Natural killer cell (primary cell): ENCODE measurements around the gene RELN. TPM values are rescaled to one million over a fixed set of nuclear protein-coding genes. Genes with fewer than 3 reads are reported as not detected.

Experiments used
- ATAC-seq, 3 donors: fragments of 150-1000 bp in 2 of 3; fragments of 200-7000 bp in 1 of 3; cut with Tn5 transposase; 1 replicate in 1 of 3; 2 replicates in 2 of 3; pipeline ENCODE4 v1.10.0; 2021; ENCODE audit warnings: mild to moderate bottlenecking in 2 of 3, moderate library complexity in 2 of 3
- DNase-seq, 2 donors: peaks; one replicate each; pipeline versions ENCODE4 v3.0.0 to v3.0.0-alpha.2; 2013 to 2021; ENCODE audit warnings: mixed read lengths in 1 of 2
- H3K27ac ChIP-seq: one replicate; pipeline ENCODE4 v1.5.1; 2013; ENCODE audit warnings: mild to moderate bottlenecking, low read length
- H3K27me3 ChIP-seq: one replicate; pipeline ENCODE4 v1.6.1; 2013; ENCODE audit warnings: low read length; ENCODE audit not compliant: control insufficient read depth, insufficient read depth
- H3K36me3 ChIP-seq: one replicate; pipeline ENCODE4 v1.6.1; 2013; ENCODE audit warnings: low read length; ENCODE audit not compliant: control insufficient read depth, insufficient read depth
- H3K4me1 ChIP-seq: one replicate; pipeline ENCODE4 v1.6.1; 2013; ENCODE audit warnings: low read length; ENCODE audit not compliant: control insufficient read depth, insufficient read depth
- H3K4me3 ChIP-seq: one replicate; pipeline ENCODE4 v1.5.1; 2013; ENCODE audit warnings: low read length
- H3K9me3 ChIP-seq: one replicate; pipeline ENCODE4 v1.6.1; 2013; ENCODE audit warnings: low read length; ENCODE audit not compliant: control insufficient read depth, insufficient read depth
- H3K27ac Mint-ChIP-seq, 2 donors: one replicate each; pipeline ENCODE4 v1.8.0; 2022; ENCODE audit warnings: mild to moderate bottlenecking in 2 of 2, mixed read lengths in 2 of 2, moderate library complexity in 1 of 2
- H3K27me3 Mint-ChIP-seq, 2 donors: one replicate each; pipeline ENCODE4 v1.8.0; 2022; ENCODE audit warnings: low read depth in 2 of 2, mixed read lengths in 2 of 2
- H3K36me3 Mint-ChIP-seq: one replicate; pipeline ENCODE4 v1.8.0; 2022; ENCODE audit warnings: mixed read lengths
- H3K4me1 Mint-ChIP-seq, 2 donors: one replicate each; pipeline ENCODE4 v1.8.0; 2022; ENCODE audit warnings: mixed read lengths in 2 of 2
- H3K4me3 Mint-ChIP-seq: one replicate; pipeline ENCODE4 v1.8.0; 2022; ENCODE audit warnings: mild to moderate bottlenecking, moderate library complexity, mixed read lengths
- H3K9me3 Mint-ChIP-seq, 2 donors: one replicate each; pipeline ENCODE4 v1.8.0; 2022; ENCODE audit warnings: mixed read lengths in 2 of 2
- WGBS: methylation state at CpG from one replicate; pipeline ENCODE4 v1.1.7; 2013; ENCODE audit warnings: missing lambda C conversion rate; ENCODE audit not compliant: insufficient coverage; 5-methylcytosine and 5-hydroxymethylcytosine counted together
- intact Hi-C: fragments of 100-400 bp; cut with micrococcal nuclease; formaldehyde crosslinking; loops from one replicate; pipeline ENCODE4 v1.14.2; 2022
- total RNA-seq, 4 donors: library from RNA; stranded (reverse); fragments of 120-200 nt in 1 of 4; gene quantifications; one replicate each; pipeline versions ENCODE4 v1.2.3 to v1.2.4, GENCODE V29; 2013 to 2022
- TF ChIP-seq, protein P1 (sequence below): fragments of 200-600 bp; IDR thresholded peaks from one replicate; pipeline ENCODE4 v1.8.0; 2022; ENCODE audit warnings: antibody characterized with exemption

RELN gene
- total RNA-seq, 3 donors from 2014 or later (not counting 1 experiment from before 2014, with no cell fraction given): not detected

- no peak overlapping the region for H3K27ac ChIP-seq
- ATAC-seq (no peak), DNase-seq (no peak)
- no peaks in the 10 kb centered on the region for H3K27me3 ChIP-seq
- intact Hi-C loops: no loop called here
- Mint-ChIP-seq H3K4me3 (no peak overlapping the region), H3K36me3 (no peaks in the 10 kb centered on the region), H3K4me1 (no peaks in the 10 kb centered on the region), H3K27me3 (no peaks in the 10 kb centered on the region), H3K27ac (no peak overlapping the region), H3K9me3 (peaks cover 0 to 2% of the 10 kb centered on the region in 2 donors)
- no peaks in the 10 kb centered on the region for H3K4me1 ChIP-seq
- no CpG with 5 or more reads among the region's 1 CpG for WGBS
- no peaks in the 10 kb centered on the region for H3K9me3 ChIP-seq
- TF ChIP-seq, protein P1, sequence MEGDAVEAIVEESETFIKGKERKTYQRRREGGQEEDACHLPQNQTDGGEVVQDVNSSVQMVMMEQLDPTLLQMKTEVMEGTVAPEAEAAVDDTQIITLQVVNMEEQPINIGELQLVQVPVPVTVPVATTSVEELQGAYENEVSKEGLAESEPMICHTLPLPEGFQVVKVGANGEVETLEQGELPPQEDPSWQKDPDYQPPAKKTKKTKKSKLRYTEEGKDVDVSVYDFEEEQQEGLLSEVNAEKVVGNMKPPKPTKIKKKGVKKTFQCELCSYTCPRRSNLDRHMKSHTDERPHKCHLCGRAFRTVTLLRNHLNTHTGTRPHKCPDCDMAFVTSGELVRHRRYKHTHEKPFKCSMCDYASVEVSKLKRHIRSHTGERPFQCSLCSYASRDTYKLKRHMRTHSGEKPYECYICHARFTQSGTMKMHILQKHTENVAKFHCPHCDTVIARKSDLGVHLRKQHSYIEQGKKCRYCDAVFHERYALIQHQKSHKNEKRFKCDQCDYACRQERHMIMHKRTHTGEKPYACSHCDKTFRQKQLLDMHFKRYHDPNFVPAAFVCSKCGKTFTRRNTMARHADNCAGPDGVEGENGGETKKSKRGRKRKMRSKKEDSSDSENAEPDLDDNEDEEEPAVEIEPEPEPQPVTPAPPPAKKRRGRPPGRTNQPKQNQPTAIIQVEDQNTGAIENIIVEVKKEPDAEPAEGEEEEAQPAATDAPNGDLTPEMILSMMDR: no peak
- H3K4me3 ChIP-seq: no peak overlapping the region
- H3K36me3 ChIP-seq: no peaks in the 10 kb centered on the region
Measured at GRCh38 chr7:103666326-103666725, 323.1 kb downstream of the RELN start.

DNA sequence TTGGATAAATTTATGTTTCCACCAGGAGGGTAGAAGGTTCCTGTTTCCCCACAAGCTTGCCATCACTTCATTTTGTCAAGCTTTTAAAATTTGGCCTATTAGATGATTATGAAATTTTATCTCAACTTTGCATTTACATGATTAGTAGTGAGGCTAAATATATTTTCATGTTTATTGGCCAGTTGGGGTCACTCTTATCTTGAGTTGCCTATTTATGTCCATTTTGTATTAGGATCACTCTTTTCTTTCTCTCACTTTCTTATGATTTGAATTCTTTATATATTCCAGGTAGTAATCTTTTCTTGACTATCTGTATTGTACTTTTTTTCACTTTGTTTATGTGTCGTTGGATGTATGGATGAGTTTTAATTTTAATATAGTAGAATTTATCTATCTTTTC lies 324.9 kb downstream of the RELN start:
- TF ChIP-seq, protein P1: no peak
- no peaks in the 10 kb centered on the region for H3K36me3 Mint-ChIP-seq
- H3K9me3 Mint-ChIP-seq: peaks cover 0 to 2% of the 10 kb centered on the region in 2 donors
- Histone ChIP-seq H3K36me3 (no peaks in the 10 kb centered on the region), H3K27me3 (no peaks in the 10 kb centered on the region), H3K9me3 (no peaks in the 10 kb centered on the region), H3K4me3 (no peak overlapping the region), H3K27ac (no peak overlapping the region), H3K4me1 (no peaks in the 10 kb centered on the region)
- intact Hi-C loops: no loop called here
- H3K27me3 Mint-ChIP-seq: no peaks in the 10 kb centered on the region
- no peaks in the 10 kb centered on the region for H3K4me1 Mint-ChIP-seq
- ATAC-seq (no peak), DNase-seq (no peak)
- H3K27ac Mint-ChIP-seq: no peak overlapping the region
- WGBS: no CpG with 5 or more reads among the region's 1 CpG
- H3K4me3 Mint-ChIP-seq: no peak overlapping the region

GRCh38 chr7:103660455-103661371 lies 328.7 kb downstream of the RELN start:
- no peaks in the 10 kb centered on the region for H3K36me3 ChIP-seq
- no peak overlapping the region for H3K27ac Mint-ChIP-seq
- H3K36me3 Mint-ChIP-seq: no peaks in the 10 kb centered on the region
- H3K4me1 Mint-ChIP-seq: no peaks in the 10 kb centered on the region
- DNase-seq (no peak), ATAC-seq (no peak)
- no peaks in the 10 kb centered on the region for H3K27me3 Mint-ChIP-seq
- 87% methylated on average over 7 of the region's 7 CpGs for WGBS
- no peak overlapping the region for H3K4me3 Mint-ChIP-seq
- no peaks in the 10 kb centered on the region for H3K9me3 ChIP-seq
- H3K27me3 ChIP-seq: no peaks in the 10 kb centered on the region
- H3K9me3 Mint-ChIP-seq: peaks cover 2 to 3% of the 10 kb centered on the region in 2 donors
- no peaks in the 10 kb centered on the region for H3K4me1 ChIP-seq
- TF ChIP-seq, protein P1: no peak
- H3K4me3 ChIP-seq: no peak overlapping the region
- intact Hi-C loops: no loop called here
- H3K27ac ChIP-seq: no peak overlapping the region
